Thymus (tissue), 14 donors: ENCODE measurements around the gene LUC7L2. TPM values are rescaled to one million over a fixed set of nuclear protein-coding genes. Genes with fewer than 3 reads are reported as not detected.
"Not testable (repeated sequence)": the region's sequence is repeated elsewhere in the genome, so short reads cannot be mapped to it uniquely, and the experiment has no call there.

Experiments used
- DNase-seq, 9 donors: peaks; one replicate each; pipeline ENCODE4 v3.0.0-alpha.2; 2013; ENCODE audit warnings: low spot score in 9 of 9, low read depth in 6 of 9, missing footprints in 1 of 9
- H3K27ac ChIP-seq, 2 donors: one replicate each; pipeline ENCODE4 v1.5.1; 2013; ENCODE audit warnings: control low read depth in 1 of 2, low read depth in 1 of 2, low read length in 1 of 2, mild to moderate bottlenecking in 1 of 2, moderate library complexity in 1 of 2
- H3K27me3 ChIP-seq, 2 donors: one replicate each; pipeline ENCODE4 v1.5.1; 2013; ENCODE audit warnings: low read length in 1 of 2; ENCODE audit not compliant: control insufficient read depth in 2 of 2, insufficient read depth in 1 of 2
- H3K36me3 ChIP-seq, 2 donors: one replicate each; pipeline ENCODE4 v1.5.1; 2013; ENCODE audit warnings: low read length in 1 of 2, mild to moderate bottlenecking in 1 of 2, moderate library complexity in 1 of 2; ENCODE audit not compliant: control insufficient read depth in 2 of 2, insufficient read depth in 2 of 2
- H3K4me1 ChIP-seq, 2 donors: one replicate each; pipeline ENCODE4 v1.5.1; 2013; ENCODE audit warnings: low read length in 2 of 2; ENCODE audit not compliant: control insufficient read depth in 2 of 2, insufficient read depth in 2 of 2
- H3K4me3 ChIP-seq, 2 donors: one replicate each; pipeline ENCODE4 v1.5.1; 2013; ENCODE audit warnings: low read length in 2 of 2, control low read depth in 1 of 2, mild to moderate bottlenecking in 1 of 2
- H3K9me3 ChIP-seq, 2 donors: one replicate each; pipeline ENCODE4 v1.5.1; 2013; ENCODE audit warnings: low read length in 1 of 2, mild to moderate bottlenecking in 1 of 2; ENCODE audit not compliant: control insufficient read depth in 2 of 2, insufficient read depth in 1 of 2
- WGBS: extraction: QIAGEN DNeasy Blood & Tissue Kit; methylation state at CpG from one replicate; pipeline ENCODE4 v1.1.7; 2013; 5-methylcytosine and 5-hydroxymethylcytosine counted together
- long read RNA-seq, 10 donors: transcript quantifications; one replicate each; lab custom pipeline, GENCODE V29; 2026
- polyA plus RNA-seq: library from polyadenylated mRNA; stranded (reverse); fragments of 200-250 nt; gene quantifications from one replicate; pipeline ENCODE4 v1.2.3, GENCODE V29; 2013
- total RNA-seq: library from RNA; stranded (reverse); fragments of 120-200 nt; gene quantifications from one replicate; pipeline ENCODE4 v1.2.4, GENCODE V29; 2013
- donor health status: healthy.

LUC7L2 gene
- 44.1 TPM for total RNA-seq
- 108 TPM for polyA plus RNA-seq
- long read RNA-seq, donor 1, partial matches to known transcripts: 0 of 3 reads
- long read RNA-seq, donor 1, other reads (novel, unspliced or antisense): 0 of 3 reads
- long read RNA-seq, donor 2: 0 reads
- long read RNA-seq, donor 3, transcript LUC7L2-202 (10 exons, 2,645 nt): major isoform, 30 of 73 reads
- long read RNA-seq, donor 3, partial matches to known transcripts: 29 of 73 reads
- long read RNA-seq, donor 3, other reads (novel, unspliced or antisense): 6 of 73 reads
- long read RNA-seq, donor 4, transcript LUC7L2-202 (10 exons, 2,645 nt): major isoform, 10 of 20 reads
- long read RNA-seq, donor 4, partial matches to known transcripts: 7 of 20 reads
- long read RNA-seq, donor 4, other reads (novel, unspliced or antisense): 0 of 20 reads
- long read RNA-seq, donor 5, transcript LUC7L2-202 (10 exons, 2,645 nt): major isoform, 37 of 147 reads
- long read RNA-seq, donor 5, partial matches to known transcripts: 106 of 147 reads
- long read RNA-seq, donor 5, other reads (novel, unspliced or antisense): 0 of 147 reads
- long read RNA-seq, donor 6, transcript LUC7L2-202 (10 exons, 2,645 nt): major isoform, 37 of 62 reads
- long read RNA-seq, donor 6, partial matches to known transcripts: 24 of 62 reads
- long read RNA-seq, donor 6, other reads (novel, unspliced or antisense): 0 of 62 reads
- long read RNA-seq, donor 7, transcript LUC7L2-202 (10 exons, 2,645 nt): major isoform, 37 of 69 reads
- long read RNA-seq, donor 7, partial matches to known transcripts: 28 of 69 reads
- long read RNA-seq, donor 7, other reads (novel, unspliced or antisense): 0 of 69 reads
- long read RNA-seq, donor 8, transcript LUC7L2-202 (10 exons, 2,645 nt): major isoform, 5 of 5 reads
- long read RNA-seq, donor 8, partial matches to known transcripts: 0 of 5 reads
- long read RNA-seq, donor 8, other reads (novel, unspliced or antisense): 0 of 5 reads
- long read RNA-seq, donor 9, transcript LUC7L2-202 (10 exons, 2,645 nt): major isoform, 13 of 24 reads
- long read RNA-seq, donor 9, partial matches to known transcripts: 8 of 24 reads
- long read RNA-seq, donor 9, other reads (novel, unspliced or antisense): 0 of 24 reads
- long read RNA-seq, donor 10, transcript LUC7L2-202 (10 exons, 2,645 nt): major isoform, 21 of 40 reads
- long read RNA-seq, donor 10, partial matches to known transcripts: 17 of 40 reads
- long read RNA-seq, donor 10, other reads (novel, unspliced or antisense): 0 of 40 reads

DNA sequence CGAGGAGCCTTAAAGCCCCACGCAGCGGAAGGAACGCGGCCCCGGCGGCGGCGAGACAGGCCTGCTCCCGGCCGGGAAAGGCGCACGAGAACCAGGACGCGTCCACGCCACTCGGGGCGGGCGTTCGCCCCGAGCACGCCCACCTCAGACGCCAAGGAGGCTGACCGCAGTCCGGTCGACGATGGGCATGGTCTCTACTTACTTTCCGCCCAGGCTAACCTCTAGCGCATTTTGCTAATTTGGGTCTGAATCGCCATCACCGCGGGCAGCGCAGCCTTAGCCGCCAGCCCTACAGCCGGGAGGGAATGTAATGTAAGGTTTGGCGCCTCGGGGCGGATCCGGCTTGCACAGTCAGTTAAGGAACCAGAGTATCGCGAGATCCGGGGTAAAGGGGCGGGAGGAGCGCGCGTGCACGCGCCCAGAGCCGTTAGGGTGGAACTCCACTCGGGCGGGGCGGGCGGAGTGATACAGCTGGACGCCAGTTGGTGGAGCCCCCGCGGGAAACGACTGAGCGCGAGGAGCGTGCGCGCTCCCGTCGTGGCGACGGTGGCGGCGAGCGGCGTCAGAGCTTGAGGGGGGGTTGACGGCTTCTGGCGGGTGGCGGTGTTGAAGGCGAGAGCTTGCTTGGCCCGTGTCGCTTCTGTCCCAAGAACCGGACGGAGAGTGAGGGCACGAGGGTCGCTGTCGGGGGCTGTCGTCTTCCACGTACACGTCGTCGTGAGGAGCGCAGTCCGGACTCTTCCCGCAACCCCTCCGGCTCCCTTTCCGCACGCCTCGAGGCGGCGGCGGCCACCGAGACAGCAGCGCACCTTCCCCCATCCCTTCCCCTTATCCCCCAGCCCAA is at the start of gene LUC7L2:
TSS of gene LUC7L2 (plus strand) at position 529 of the 844 bp plus-strand sequence. CDS start 368 bp downstream, outside the sequence.
- peak within 1 kb of the TSS; percentile 97 to 100 for H3K27ac ChIP-seq
- no peaks in the 10 kb centered on the region for H3K9me3 ChIP-seq
- under 1% methylated on average over 98 of the region's 98 CpGs for WGBS
- H3K27me3 ChIP-seq: no peaks in the 10 kb centered on the region
- DNase-seq: peak; percentile 98 to 100 (median 100)
- H3K4me3 ChIP-seq: peak within 1 kb of the TSS; percentile 83 to 93
- peaks cover 7 to 13% of the 10 kb centered on the region in 2 donors for H3K4me1 ChIP-seq
- peaks cover 3 to 12% of the 10 kb centered on the region in 2 donors for H3K36me3 ChIP-seq

DNA sequence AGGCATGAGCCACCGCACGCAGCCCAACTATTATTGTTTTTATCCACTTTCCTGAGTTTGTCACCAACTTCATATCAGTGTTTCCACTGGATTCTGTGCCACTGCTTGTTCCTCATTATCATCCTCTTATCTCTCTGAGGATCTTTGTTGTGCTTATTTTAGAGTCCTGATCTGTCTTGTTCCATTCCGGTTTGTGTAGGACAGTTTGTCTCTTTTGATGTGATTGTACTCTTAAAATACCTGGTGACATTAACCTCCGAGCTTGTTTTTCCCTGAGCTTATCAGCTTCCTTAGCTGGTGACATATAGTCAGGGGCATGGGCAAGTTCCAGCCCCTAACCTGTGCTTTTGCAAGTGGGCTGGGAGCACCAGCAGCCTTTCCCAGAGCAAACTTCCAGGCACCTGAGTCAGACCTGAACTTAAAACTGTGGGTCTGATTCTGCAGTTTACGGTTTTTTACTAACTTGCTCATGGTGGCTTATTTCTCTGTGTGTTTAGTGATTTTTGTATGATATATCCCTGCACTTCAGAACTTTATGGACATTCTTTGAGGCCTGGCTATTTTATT is 41.7 kb upstream of the LUC7L2 start:
- 78% methylated on average over 5 of the region's 5 CpGs for WGBS
- no peak for DNase-seq
- H3K27ac ChIP-seq: no peak overlapping the region
- H3K4me3 ChIP-seq: no peak overlapping the region
- H3K36me3 ChIP-seq: no peaks in the 10 kb centered on the region
- no peaks in the 10 kb centered on the region for H3K9me3 ChIP-seq
- no peaks in the 10 kb centered on the region for H3K4me1 ChIP-seq
- H3K27me3 ChIP-seq: no peaks in the 10 kb centered on the region

GRCh38 chr7:139321071-139321745 is 38.5 kb upstream of the LUC7L2 start:
- 88% methylated on average over 11 of the region's 11 CpGs for WGBS
- H3K9me3 ChIP-seq: no peaks in the 10 kb centered on the region
- no peaks in the 10 kb centered on the region for H3K27me3 ChIP-seq
- no peak for DNase-seq
- H3K27ac ChIP-seq: no peak overlapping the region
- H3K4me1 ChIP-seq: no peaks in the 10 kb centered on the region
- H3K36me3 ChIP-seq: no peaks in the 10 kb centered on the region
- no peak overlapping the region for H3K4me3 ChIP-seq

- WGBS: 98% methylated on average over 11 of the region's 11 CpGs
- not testable (repeated sequence) for H3K27ac ChIP-seq
These were observed 35.0 kb upstream of the LUC7L2 start for GRCh38 chr7:139324709-139325108.

DNA sequence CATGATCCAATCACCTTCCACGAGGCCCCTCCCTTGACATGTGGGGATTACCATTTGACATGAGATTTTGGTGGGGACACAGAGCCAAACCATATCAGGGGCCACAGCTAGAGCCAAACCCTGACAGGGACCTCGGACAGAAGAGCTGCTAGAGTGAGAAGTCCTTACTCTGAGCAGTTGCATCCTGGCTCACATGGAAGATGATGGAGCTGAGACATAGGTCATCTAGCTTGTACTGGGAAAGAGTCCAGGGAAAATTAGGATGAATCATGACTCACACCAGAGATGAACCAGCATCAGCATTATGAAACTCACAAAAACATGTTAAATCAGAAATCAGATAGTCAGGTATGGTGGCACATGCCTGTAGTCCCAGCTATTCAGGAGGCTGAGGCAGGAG is 31.3 kb upstream of the LUC7L2 start:
- Histone ChIP-seq H3K27me3 (no peaks in the 10 kb centered on the region), H3K9me3 (no peaks in the 10 kb centered on the region), H3K36me3 (no peaks in the 10 kb centered on the region), H3K4me1 (no peaks in the 10 kb centered on the region), H3K4me3 (no peak overlapping the region), H3K27ac (no peak overlapping the region)
- DNase-seq: no peak
- 91% methylated on average over 2 of the region's 2 CpGs for WGBS

More at GRCh38 chr7:139324709-139325108, 35.0 kb upstream of the LUC7L2 start:
- H3K27me3 ChIP-seq, H3K4me3 ChIP-seq, H3K4me1 ChIP-seq, H3K9me3 ChIP-seq, DNase-seq, H3K36me3 ChIP-seq: not testable (repeated sequence)

- DNase-seq: no peak
- Histone ChIP-seq H3K9me3 (no peaks in the 10 kb centered on the region), H3K27ac (no peak overlapping the region), H3K27me3 (no peaks in the 10 kb centered on the region), H3K4me3 (no peak overlapping the region), H3K4me1 (no peaks in the 10 kb centered on the region), H3K36me3 (no peaks in the 10 kb centered on the region)
- 69% methylated on average over 2 of the region's 2 CpGs for WGBS
These were observed 30.6 kb upstream of the LUC7L2 start for GRCh38 chr7:139329119-139329518.

- Histone ChIP-seq H3K27me3 (no peaks in the 10 kb centered on the region), H3K27ac (no peak overlapping the region), H3K36me3 (no peaks in the 10 kb centered on the region), H3K4me1 (no peaks in the 10 kb centered on the region), H3K4me3 (no peak overlapping the region), H3K9me3 (no peaks in the 10 kb centered on the region)
- WGBS: 95% methylated on average over 3 of the region's 3 CpGs
- no peak for DNase-seq
These were observed 29.2 kb upstream of the LUC7L2 start for GRCh38 chr7:139330333-139331030.
